HG03520 (cell line): ENCODE results near the gene EVI5.
"Not testable (repeated sequence)": the region's sequence is repeated elsewhere in the genome, so short reads cannot be mapped to it uniquely, and the experiment has no call there.

Source experiments
- ATAC-seq: cut with Tn5 transposase; IDR thresholded peaks from one replicate; pipeline ENCODE4 v1.9.1; 2021; ENCODE audit warnings: mild to moderate bottlenecking, moderate library complexity; ENCODE audit not compliant: unreplicated experiment

EVI5 gene

GRCh38 chr1:92695104-92695503 lies 89.8 kb downstream of the EVI5 start:
- ATAC-seq, result no peak

GRCh38 chr1:92691925-92692324 lies 93.0 kb downstream of the EVI5 start:
- ATAC-seq, result peak; percentile 55

GRCh38 chr1:92690212-92690906 lies 94.5 kb downstream of the EVI5 start:
- no peak for ATAC-seq

GRCh38 chr1:92679980-92680379 lies 104.9 kb downstream of the EVI5 start:
- ATAC-seq, result no peak

GRCh38 chr1:92663775-92664174 lies 121.1 kb downstream of the EVI5 start:
- ATAC-seq, result no peak

- ATAC-seq, result no peak
These were observed 122.9 kb downstream of the EVI5 start for GRCh38 chr1:92662048-92662447.

- ATAC-seq, result no peak
These were observed 127.2 kb downstream of the EVI5 start for GRCh38 chr1:92657701-92658100.

GRCh38 chr1:92655197-92655801 lies 129.6 kb downstream of the EVI5 start:
- no peak for ATAC-seq

GRCh38 chr1:92653605-92654381 lies 131.1 kb downstream of the EVI5 start:
- ATAC-seq, result no peak

- not testable (repeated sequence) for ATAC-seq
These were observed 144.2 kb downstream of the EVI5 start for GRCh38 chr1:92640686-92641085.

- no peak for ATAC-seq
These were observed 146.4 kb downstream of the EVI5 start for GRCh38 chr1:92638498-92638897.

- ATAC-seq, result not testable (repeated sequence)
These were observed 149.7 kb downstream of the EVI5 start for GRCh38 chr1:92635203-92635602.

- no peak for ATAC-seq
These were observed 161.6 kb downstream of the EVI5 start for GRCh38 chr1:92623187-92623778.

GRCh38 chr1:92619466-92620189 lies 165.3 kb downstream of the EVI5 start:
- no peak for ATAC-seq

GRCh38 chr1:92601044-92601443 lies 183.9 kb downstream of the EVI5 start:
- no peak for ATAC-seq

- no peak for ATAC-seq
These were observed 185.7 kb downstream of the EVI5 start for GRCh38 chr1:92599184-92599583.

GRCh38 chr1:92589361-92589760 lies 195.5 kb downstream of the EVI5 start:
- ATAC-seq, result not testable (repeated sequence)

GRCh38 chr1:92587445-92587844 lies 197.5 kb downstream of the EVI5 start:
- no peak for ATAC-seq

- no peak for ATAC-seq
These were observed 199.1 kb downstream of the EVI5 start for GRCh38 chr1:92585831-92586230.

- ATAC-seq, result peak; percentile 12
These were observed 200.1 kb downstream of the EVI5 start for GRCh38 chr1:92584810-92585209.
